Panc1 (cell line): ENCODE measurements around the gene BAZ2B.

ENCODE experiments used
- POLR2AphosphoS5 ChIP-seq: IDR thresholded peaks from 2 replicates; pipeline ENCODE4 v1.6.1; 2012; ENCODE audit warnings: mild to moderate bottlenecking, low read depth, low read length, moderate library complexity
- SIN3A ChIP-seq: IDR thresholded peaks from 2 replicates; pipeline ENCODE4 v1.6.1; 2012; ENCODE audit warnings: low read depth, mild to moderate bottlenecking, low read length, moderate library complexity, borderline replicate concordance; ENCODE audit not compliant: insufficient read depth
- TCF7L2 ChIP-seq: IDR thresholded peaks from 2 replicates; pipeline ENCODE4 v1.6.1; 2011; ENCODE audit warnings: mild to moderate bottlenecking, low read depth, low read length, inconsistent platforms
- TF ChIP-seq, protein P1 (sequence below), 2 experiments: IDR thresholded peaks; 2 replicates each; pipeline ENCODE4 v1.6.1; 2011 to 2012; ENCODE audit warnings: low read depth in 2 of 2, control low read depth in 1 of 2, low read length in 1 of 2, mild to moderate bottlenecking in 1 of 2, moderate library complexity in 1 of 2; ENCODE audit not compliant: insufficient read depth in 1 of 2
- TF ChIP-seq, protein P2 (sequence below): fragments of 450-650 bp; IDR thresholded peaks from 2 replicates; pipeline ENCODE4 v1.5.1; 2017; ENCODE audit warnings: mild to moderate bottlenecking

DNA sequence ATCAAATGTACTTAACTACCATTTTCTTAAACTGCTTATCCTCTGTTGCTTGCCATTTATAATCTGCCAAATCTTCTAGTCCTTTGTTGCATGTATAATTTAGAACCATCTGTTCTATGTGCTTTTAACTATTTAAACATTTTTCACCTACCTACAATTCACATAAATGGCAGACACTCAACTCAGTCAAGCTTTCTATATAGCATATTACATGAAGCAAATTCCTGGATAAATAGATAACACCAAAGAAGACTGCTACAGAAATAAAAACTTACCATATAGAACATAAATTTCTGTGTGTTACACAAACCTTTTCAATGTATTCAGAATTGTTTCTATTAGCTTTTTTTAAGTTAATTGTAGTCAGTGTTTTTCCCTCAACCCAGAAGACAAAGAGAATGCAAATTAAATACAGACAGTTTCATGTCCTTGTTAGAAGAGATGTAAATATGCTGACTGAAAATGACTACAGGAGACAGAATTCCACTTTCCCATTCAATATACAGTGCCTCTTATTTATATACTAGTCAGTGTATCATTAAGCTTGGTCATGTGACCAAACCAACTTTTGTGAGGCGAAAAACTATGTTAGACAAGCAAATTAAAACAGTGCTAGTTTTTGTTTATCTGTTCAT lies 2.6 kb downstream of the BAZ2B start:
- TF ChIP-seq, protein P1, sequence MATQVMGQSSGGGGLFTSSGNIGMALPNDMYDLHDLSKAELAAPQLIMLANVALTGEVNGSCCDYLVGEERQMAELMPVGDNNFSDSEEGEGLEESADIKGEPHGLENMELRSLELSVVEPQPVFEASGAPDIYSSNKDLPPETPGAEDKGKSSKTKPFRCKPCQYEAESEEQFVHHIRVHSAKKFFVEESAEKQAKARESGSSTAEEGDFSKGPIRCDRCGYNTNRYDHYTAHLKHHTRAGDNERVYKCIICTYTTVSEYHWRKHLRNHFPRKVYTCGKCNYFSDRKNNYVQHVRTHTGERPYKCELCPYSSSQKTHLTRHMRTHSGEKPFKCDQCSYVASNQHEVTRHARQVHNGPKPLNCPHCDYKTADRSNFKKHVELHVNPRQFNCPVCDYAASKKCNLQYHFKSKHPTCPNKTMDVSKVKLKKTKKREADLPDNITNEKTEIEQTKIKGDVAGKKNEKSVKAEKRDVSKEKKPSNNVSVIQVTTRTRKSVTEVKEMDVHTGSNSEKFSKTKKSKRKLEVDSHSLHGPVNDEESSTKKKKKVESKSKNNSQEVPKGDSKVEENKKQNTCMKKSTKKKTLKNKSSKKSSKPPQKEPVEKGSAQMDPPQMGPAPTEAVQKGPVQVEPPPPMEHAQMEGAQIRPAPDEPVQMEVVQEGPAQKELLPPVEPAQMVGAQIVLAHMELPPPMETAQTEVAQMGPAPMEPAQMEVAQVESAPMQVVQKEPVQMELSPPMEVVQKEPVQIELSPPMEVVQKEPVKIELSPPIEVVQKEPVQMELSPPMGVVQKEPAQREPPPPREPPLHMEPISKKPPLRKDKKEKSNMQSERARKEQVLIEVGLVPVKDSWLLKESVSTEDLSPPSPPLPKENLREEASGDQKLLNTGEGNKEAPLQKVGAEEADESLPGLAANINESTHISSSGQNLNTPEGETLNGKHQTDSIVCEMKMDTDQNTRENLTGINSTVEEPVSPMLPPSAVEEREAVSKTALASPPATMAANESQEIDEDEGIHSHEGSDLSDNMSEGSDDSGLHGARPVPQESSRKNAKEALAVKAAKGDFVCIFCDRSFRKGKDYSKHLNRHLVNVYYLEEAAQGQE (IDR thresholded peaks at IDR 0.05; ENCODE audit: insufficient read depth in 1 of 2, low read depth in 2 of 2, low read length in 1 of 2): no peak
- TF ChIP-seq POLR2AphosphoS5 (no peak), TCF7L2 (no peak), SIN3A (no peak)
- TF ChIP-seq, protein P2, sequence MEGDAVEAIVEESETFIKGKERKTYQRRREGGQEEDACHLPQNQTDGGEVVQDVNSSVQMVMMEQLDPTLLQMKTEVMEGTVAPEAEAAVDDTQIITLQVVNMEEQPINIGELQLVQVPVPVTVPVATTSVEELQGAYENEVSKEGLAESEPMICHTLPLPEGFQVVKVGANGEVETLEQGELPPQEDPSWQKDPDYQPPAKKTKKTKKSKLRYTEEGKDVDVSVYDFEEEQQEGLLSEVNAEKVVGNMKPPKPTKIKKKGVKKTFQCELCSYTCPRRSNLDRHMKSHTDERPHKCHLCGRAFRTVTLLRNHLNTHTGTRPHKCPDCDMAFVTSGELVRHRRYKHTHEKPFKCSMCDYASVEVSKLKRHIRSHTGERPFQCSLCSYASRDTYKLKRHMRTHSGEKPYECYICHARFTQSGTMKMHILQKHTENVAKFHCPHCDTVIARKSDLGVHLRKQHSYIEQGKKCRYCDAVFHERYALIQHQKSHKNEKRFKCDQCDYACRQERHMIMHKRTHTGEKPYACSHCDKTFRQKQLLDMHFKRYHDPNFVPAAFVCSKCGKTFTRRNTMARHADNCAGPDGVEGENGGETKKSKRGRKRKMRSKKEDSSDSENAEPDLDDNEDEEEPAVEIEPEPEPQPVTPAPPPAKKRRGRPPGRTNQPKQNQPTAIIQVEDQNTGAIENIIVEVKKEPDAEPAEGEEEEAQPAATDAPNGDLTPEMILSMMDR: no peak
